SW 1271 (cell line): Measurements from ENCODE around the gene CDH4.
A peak's percentile ranks its signal among the peaks of the same experiment; 100 is the strongest.

Experiments
- DNase-seq, 2 experiments: peaks; one replicate each; lab custom pipeline; 2025; lab: John Stamatoyannopoulos, UW

CDH4 gene

GRCh38 chr20:61536671-61537070 lies 284.6 kb downstream of the CDH4 start:
- no peak for DNase-seq

GRCh38 chr20:61537239-61538182 lies 285.4 kb downstream of the CDH4 start:
- DNase-seq, result no peak

- no peak for DNase-seq
Observed at GRCh38 chr20:61538183-61538942, 286.3 kb downstream of the CDH4 start.

- DNase-seq, result no peak
Observed at GRCh38 chr20:61538943-61539265, 286.8 kb downstream of the CDH4 start.

- DNase-seq, result no peak
Observed at GRCh38 chr20:61539706-61540360, 287.8 kb downstream of the CDH4 start.

- DNase-seq, result no peak
Observed at GRCh38 chr20:61541537-61541936, 289.5 kb downstream of the CDH4 start.

- DNase-seq, result no peak
Observed at GRCh38 chr20:61543086-61543485, 291.0 kb downstream of the CDH4 start.

- DNase-seq, result no peak
Observed at GRCh38 chr20:61543931-61544745, 292.1 kb downstream of the CDH4 start.

GRCh38 chr20:61544910-61545889 lies 293.1 kb downstream of the CDH4 start:
- no peak for DNase-seq

GRCh38 chr20:61546641-61547040 lies 294.6 kb downstream of the CDH4 start:
- DNase-seq, result no peak

GRCh38 chr20:61548069-61548468 lies 296.0 kb downstream of the CDH4 start:
- DNase-seq, result no peak

- no peak for DNase-seq
Observed at GRCh38 chr20:61549865-61550264, 297.8 kb downstream of the CDH4 start.

GRCh38 chr20:61551401-61551800 lies 299.3 kb downstream of the CDH4 start:
- DNase-seq, result no peak

GRCh38 chr20:61554617-61555016 lies 302.6 kb downstream of the CDH4 start:
- DNase-seq, result no peak

GRCh38 chr20:61555566-61555965 lies 303.5 kb downstream of the CDH4 start:
- no peak for DNase-seq

GRCh38 chr20:61556111-61556510 lies 304.1 kb downstream of the CDH4 start:
- peak; percentile 65 to 76 for DNase-seq

GRCh38 chr20:61556673-61557072 lies 304.6 kb downstream of the CDH4 start:
- DNase-seq, result no peak

GRCh38 chr20:61557621-61558020 lies 305.6 kb downstream of the CDH4 start:
- DNase-seq, result no peak

- DNase-seq, result no peak
Observed at GRCh38 chr20:61558726-61559125, 306.7 kb downstream of the CDH4 start.

- DNase-seq, result no peak
Observed at GRCh38 chr20:61559706-61560315, 307.8 kb downstream of the CDH4 start.
